IPS-18c (cell line): ENCODE measurements around the gene PGS1.

Source experiments
- H3K4me3 ChIP-seq: 2 replicates; pipeline ENCODE4 v1.7.0; 2013; ENCODE audit warnings: low read depth, mild to moderate bottlenecking, low read length, moderate library complexity; ENCODE audit not compliant: insufficient read depth
- H3K9me3 ChIP-seq: one replicate; pipeline ENCODE4 v1.6.1; 2013; ENCODE audit warnings: mild to moderate bottlenecking, low read length, moderate library complexity; ENCODE audit not compliant: control insufficient read depth, insufficient read depth

The PGS1 gene

DNA sequence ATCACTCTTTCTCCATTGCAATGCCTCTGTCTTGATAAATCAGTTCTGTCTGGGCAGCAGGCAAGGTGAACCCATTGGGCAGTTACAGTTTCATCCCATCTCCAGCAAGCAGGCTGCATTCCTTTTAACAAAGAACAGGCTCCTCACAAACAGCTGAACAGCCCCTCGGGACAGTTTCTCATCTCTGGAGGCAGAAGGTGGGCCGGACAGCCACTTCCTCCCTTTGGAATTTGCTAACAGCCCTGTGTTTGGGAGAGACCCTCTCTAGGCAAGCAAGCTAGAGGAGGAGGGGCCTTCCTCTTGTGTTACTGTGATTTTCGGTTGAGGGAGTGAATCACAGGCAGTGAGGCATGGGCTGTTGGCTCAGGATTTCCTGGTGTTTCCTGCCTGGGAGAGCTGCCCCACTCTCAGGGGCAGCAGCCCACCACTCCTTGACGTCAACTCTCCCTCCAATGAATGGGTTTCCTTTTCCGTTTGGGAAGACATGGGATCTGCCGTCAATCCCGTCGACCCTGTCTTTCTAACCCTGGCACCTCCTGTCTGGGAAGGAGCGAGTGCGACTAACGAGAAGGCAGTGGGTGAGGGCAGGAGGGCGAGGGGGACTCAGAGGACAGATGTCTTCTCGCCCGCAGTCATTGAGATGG lies 3.7 kb upstream of the PGS1 start:
- no peaks in the 10 kb centered on the region for H3K9me3 ChIP-seq
- H3K4me3 ChIP-seq: no peak overlapping the region

DNA sequence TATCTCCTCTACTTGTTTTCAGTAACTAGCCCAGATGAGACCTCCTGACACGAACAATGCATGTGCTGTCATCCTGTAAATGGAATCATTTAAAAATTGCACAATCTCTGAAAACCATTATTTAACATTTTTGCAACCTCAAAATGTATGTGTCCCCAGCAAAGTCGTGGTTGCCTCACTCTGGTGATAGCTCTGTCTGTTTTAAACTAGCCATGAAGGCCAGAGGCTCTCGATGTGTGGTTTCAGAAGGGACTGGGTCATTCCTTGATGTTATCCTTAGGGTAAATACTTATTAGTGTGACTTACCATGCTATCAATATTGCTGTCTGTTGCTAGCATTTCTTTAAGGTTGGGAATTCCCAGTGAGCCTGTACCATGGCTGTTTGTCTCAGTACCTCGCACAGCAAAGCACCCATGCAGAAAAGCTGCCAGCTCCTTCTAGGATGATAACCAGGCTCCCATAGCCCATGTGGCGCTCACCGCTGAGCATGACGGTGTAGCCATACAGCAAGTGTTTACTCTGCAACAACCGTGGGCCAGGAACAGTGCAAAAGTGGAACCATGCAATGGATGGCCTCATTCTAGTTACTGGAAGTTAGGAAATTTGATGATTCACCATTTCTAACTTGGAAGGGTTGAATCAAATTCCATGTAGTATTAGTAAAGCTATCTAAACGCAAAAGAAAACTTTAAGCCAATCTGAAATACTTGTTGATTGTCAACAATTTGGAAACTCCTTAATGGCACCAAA lies 2.9 kb upstream of the PGS1 start:
- Histone ChIP-seq H3K9me3 (no peaks in the 10 kb centered on the region), H3K4me3 (no peak overlapping the region)

DNA sequence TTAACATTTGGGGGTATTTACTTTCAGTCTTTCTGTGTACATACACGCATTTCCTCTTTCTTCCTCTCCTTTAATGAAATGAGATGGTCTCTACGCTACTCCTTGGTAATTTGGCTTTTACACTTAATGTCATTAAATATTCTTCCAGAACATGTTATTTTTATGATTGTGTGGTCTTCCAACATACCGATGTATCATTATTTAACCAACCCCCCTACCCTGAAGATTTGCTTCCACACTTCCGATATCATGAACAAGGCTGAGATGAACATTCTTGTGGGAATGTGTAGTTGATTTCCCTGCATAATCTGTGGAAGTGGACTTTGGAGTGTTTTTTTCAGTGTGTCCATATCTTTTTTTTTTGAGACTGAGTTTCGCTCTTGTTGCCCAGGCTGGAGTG lies 2.3 kb upstream of the PGS1 start:
- Histone ChIP-seq H3K9me3 (no peaks in the 10 kb centered on the region), H3K4me3 (no peak overlapping the region)

DNA sequence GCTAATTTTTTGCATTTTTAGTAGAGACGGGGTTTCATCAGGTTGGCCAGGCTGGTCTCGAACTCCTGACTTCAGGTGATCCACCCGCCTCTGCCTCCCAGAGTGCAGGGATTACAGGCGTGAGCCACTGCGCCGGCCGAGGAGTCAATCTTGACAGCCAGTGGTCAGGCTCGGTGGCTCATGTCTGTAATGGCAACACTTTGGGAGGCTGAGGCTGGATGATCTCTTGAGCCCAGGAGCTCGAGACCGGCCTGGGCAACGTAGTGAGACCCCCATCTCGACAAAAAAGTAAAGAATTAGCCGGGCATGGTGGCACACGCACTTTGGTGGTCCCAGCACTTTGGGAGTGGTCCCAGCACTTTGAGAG lies 608 bp upstream of the PGS1 start:
- Histone ChIP-seq H3K9me3 (no peaks in the 10 kb centered on the region), H3K4me3 (peak overlapping the region; percentile 82; the same call in 1 of the 2 replicates)

DNA sequence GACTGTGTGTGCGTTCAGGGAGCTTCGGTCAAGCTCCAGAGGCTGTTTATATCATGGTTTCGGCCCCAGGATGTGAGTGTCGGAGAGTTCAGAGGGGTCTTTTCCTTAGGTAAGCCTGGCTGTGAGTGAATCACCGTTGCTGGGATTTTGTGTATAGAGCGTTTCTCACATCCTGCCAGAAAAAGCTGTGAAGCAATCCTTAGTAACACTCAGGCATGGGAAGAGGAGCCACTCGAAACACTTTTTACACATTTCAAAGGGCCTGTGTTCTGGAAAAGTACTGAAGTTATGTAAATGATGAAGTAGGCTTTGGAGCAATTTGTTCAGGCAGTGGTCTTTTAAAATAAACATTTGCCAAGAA lies 662 bp downstream of the PGS1 start:
- Histone ChIP-seq H3K9me3 (no peaks in the 10 kb centered on the region), H3K4me3 (peak overlapping the region; percentile 82)

DNA sequence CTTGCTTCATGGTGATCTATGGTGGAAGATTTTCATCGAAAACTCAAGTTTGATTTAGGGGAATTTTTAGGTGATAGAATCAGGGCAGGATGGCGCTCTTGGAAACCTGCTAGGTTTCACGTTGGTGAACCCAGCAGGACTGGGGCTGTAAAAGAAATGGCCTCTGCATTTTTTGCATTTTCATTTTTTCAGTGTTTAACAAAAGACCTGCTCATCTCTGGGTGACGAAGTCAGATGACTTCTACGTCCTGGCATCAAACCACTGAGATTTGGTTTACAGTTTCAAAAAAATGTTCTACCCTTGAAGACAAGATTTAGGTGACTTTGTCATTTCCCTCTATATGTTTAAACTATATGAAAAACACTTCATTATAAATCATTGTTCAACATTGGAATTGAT lies 1.9 kb downstream of the PGS1 start:
- Histone ChIP-seq H3K4me3 (no peak overlapping the region), H3K9me3 (no peaks in the 10 kb centered on the region)

DNA sequence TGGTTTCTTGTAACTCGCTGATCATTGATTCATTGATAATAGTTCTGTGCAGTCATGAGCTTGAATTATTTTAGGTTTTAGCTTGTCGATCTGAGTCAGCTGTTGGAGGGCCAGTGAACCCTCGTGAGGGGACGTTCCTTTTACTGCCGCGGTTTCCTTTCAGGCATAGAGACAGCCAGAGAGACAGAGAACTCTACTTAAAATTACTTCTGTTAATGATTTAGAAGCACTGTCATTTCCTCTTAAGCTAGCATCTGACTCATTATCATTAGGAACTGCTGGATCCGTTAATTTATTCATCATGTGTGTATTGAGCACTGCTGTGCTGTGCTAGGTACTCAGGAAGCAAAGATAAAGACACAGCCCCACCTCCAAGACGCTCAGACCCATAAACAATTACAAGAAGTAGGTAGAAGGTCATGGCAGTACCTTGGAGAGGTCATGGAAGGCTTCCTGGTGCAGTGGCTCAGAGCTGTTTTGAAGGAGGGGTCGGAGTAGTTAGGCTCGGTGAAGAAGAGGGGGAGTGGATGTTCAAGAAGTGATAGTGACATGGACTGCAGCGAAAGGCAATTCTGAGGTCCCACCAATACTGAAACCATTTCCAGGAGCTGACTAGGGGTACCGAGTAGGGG lies 3.3 kb downstream of the PGS1 start:
- Histone ChIP-seq H3K4me3 (no peak overlapping the region), H3K9me3 (no peaks in the 10 kb centered on the region)

DNA sequence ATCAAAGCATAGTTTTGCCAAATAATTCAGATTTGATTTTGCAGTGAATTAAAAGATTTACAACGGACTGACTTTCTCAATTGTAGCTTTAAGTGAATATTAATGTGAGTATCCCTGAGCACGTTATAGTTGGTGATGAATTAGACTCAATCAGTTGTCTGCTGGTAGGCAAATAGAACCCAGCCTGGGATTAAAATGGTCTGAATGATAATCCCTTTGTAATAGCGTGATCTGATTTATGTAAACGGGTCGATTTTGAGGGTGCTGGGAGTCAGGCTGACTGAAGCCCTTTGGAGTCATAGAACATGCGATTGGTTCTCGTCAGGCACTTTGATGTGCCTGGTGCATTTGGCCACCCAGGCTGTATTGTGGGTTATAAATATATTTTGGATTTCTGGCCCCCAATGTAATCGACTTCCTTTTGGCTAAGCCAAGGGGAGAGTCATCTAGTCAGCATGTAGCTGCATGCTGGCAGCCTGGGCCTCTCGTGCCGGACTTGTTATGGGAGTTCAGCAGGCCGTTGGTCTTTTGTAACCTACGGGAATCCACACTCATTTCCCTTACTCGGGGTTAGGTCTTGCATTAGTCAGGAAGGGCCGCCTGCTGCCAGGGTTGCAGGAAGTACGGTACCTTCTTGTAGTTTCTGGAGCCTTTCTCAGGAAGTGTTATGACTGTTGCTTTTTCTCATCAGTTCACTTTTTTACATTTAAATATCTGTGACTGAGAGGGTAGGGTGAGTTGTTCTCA lies 5.4 kb downstream of the PGS1 start:
- Histone ChIP-seq H3K9me3 (no peaks in the 10 kb centered on the region), H3K4me3 (no peak overlapping the region)

DNA sequence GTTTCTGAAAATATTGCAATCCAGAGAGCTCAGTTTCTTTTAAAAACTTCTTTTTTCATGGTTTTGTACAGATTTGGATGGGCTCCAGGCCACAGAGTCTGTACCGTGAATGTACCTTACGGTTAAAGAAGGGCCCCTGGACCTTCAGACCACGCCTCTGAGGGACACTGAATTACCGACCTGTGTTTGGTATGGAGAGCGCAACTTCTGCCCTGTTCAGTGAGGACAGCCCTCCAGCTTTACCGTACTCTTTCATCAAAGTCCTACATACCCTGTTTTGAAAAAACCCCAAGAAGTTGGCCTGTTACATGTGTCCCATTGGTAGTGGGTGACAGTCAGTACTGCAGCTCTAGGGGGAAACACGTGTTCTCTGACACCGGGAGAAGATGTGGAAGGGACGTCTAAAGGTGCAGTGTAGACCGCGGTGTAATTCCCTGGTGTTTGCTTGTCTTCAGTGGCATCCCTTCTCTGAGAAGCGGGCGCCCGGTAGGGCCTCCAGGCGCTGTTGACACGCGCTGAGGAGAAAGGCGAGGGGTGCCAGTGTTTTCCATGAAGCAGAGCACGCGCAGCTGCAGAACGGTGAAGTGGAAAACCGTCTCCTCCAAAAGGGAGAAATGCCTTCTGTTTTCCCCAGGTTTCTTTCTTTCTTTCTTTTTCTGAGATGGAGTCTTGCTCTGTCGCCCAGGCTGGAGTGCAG lies 6.2 kb downstream of the PGS1 start:
- Histone ChIP-seq H3K4me3 (no peak overlapping the region), H3K9me3 (no peaks in the 10 kb centered on the region)

DNA sequence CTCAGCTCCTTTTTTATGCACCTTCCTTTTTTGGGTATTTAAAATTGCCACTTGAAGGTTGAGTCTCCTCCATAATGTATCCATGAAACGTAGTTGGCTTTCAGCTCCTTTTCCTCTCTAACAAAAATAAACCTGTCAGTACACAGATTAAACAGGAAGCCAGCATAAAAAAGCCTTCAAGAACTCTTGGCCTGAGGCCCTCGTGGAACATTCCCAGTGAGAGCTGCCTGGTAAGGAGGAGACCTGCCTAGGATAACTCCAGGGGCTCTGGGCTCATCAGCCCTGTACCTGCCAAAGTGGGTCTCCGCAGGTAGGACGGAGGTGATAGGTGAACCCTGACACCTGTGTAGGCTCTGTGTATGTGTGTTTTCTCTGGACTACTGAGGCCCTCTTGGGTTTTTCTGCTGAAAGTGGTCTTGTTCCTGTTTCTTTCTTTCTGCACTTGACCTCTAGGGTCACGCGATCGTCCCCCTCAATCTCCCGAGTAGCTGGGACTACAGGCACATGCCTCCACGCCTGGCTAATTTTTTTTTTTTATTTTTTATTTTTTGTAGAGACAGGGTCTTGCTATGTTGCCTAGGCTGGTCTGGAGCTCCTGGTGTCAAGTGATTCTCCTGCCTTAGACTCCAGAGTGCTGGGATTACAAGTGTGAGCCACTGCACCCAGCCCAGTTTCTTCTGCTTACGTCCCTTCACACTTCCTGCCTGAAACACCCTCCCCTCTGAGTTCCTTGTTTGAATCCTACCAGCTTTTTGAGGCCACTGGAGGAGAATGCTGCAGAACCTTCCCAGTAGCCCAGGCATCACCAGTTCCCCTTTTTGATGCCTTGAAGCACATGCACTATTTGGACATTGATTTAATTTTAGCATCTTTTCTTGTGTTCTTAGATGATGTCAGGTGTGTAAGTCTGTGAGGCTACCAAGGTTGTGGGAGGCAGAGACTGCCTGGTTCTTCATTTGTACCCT lies 9.8 kb downstream of the PGS1 start:
- Histone ChIP-seq H3K9me3 (no peaks in the 10 kb centered on the region), H3K4me3 (no peak overlapping the region)

DNA sequence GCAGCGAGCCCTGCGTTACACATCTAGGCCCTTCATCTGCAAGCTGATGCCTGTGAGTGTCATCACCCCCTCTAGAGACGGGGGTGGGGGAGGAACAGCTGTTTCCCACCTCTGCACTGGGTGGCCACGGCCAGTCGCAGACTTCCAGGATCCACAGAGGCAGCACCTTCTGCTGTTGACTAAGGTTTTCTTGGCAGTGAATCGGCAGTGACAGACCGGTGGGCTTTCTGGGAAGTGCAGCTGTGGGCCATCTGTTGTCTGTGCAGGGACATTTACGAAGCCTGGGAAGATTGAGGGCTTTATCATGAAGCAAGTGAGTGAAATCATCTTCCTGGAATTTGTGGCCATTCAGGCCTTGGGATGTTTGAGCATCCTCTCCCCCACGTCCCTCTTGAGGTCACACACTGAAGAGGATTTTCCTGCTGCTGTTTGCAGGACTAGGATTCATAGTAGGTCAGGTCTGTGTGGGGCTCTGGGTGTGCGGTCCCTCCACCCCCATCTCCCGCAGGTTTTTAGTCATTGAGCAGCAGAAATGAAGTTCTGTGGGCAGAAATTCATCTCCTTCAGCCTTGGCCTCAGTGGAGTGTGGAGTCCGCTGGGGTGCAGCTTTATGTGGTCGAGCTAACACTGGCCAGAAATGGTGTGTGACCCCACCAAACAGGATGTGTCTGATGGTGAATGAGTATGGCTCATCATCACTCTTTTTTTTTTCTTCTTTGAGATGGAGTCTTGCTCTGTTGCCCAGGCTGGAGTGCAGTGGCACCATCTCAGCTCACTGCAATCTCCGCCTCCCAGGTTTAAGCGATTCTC lies 12.0 kb downstream of the PGS1 start:
- H3K9me3 ChIP-seq: no peaks in the 10 kb centered on the region
- H3K4me3 ChIP-seq: no peak overlapping the region

DNA sequence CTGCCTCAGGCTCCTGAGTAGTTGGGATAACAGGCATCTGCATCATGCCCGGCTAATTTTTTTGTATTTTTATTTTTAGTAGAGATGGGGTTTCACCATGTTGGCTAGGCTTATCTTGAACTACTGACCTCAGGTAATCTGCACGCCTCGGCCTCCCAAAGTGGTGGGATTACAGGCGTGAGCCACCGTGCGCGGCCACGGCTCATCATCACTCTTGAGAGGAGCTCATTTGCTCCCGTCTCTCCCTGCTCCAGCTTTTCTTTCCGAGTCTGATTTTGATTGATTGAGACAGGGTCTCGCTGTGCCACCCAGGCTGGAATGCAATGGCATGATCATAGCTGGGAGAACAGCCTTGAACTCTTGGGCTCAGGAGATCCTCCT lies 12.6 kb downstream of the PGS1 start:
- no peaks in the 10 kb centered on the region for H3K9me3 ChIP-seq
- H3K4me3 ChIP-seq: no peak overlapping the region

DNA sequence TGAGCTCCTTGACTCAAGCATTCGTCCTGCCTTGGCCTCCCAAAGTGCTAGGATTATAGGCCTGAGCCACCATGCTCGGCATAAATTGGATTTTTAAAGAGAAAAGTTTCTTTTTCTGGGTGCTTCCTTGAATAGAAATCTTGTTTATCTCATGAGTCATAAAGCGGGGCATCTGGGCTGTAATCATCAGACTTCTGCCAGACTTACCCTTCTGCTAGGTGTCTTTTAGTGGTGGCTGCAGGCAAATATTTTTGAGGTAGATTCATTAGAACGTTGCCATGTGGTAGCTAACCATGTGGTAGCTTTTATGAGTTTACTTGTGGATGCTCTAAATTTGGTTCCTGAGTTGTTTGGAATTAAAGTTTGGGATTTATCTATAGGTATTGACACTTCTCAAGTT lies 13.4 kb downstream of the PGS1 start:
- H3K4me3 ChIP-seq: no peak overlapping the region

DNA sequence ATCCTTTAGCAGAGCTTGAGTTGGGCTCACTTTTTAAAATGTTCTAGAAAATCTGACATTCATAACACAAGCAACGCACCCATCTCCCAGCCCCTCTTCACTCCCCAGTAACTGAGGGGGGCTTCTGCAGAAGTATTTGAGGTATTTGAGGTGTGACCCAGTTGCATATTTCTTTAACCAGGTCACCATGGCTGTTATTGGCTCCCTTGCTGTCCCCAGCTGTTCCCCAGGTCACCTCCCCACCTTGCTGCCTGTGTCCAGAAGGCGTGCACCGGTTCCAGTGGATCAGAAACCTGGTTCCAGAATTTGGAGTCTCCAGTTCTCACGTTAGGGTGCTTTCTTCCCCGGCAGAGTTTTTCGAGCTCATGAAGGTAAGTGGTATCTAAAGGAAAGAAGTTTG lies 13.8 kb downstream of the PGS1 start:
- H3K4me3 ChIP-seq: no peak overlapping the region
- no peaks in the 10 kb centered on the region for H3K9me3 ChIP-seq

More for the DNA sequence above, 13.4 kb downstream of the PGS1 start:
- no peaks in the 10 kb centered on the region for H3K9me3 ChIP-seq

DNA sequence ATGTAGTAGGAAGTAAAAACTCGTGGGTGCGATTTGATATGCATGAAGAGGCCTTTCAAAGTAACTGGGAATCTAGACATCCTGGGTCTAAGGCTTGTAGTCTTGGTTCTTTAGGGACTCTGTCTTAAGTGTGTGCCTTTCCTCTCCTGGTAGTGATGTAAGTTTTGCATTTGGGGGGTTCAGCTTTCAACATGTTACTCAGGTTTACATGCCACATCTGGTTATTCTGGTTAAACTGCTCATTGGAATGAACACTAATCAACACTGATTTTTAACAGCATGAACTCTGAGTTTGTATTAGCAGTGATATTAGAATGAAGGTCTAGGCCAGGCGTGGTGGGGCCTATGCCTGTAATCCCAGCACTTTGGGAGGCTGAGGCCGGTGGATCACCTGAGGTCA lies 15.1 kb downstream of the PGS1 start:
- no peaks in the 10 kb centered on the region for H3K9me3 ChIP-seq
- no peak overlapping the region for H3K4me3 ChIP-seq

DNA sequence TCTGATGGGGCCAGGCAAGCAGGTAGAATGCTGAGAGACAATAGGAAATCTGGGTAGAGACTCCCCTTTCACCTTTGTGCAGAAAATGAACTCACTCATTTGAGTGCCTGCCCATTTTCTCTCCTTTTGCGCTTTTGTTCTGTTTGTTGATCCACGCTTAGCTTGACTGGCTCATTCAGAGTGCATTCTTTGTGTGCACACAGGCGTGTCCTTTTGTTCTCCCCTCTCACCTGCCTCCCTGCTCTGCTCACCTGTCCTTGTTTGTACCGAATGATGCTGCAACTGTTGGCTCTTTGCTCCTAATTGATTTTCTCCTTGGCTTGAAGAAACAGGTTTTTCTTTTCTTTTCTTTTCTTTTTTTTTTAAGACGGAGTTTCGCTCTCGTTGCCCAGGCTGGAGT lies 15.8 kb downstream of the PGS1 start:
- H3K9me3 ChIP-seq: no peaks in the 10 kb centered on the region
- H3K4me3 ChIP-seq: no peak overlapping the region
